Activated CD4-positive, alpha-beta T cell treated with anti-CD3 and anti-CD28 coated beads, Interleukin-2, amount 10 ng/mL, durations not matched to agents 7 days and 5 days (primary cell): ENCODE results near the gene C2orf92. TPM values are rescaled to one million over a fixed set of nuclear protein-coding genes. Genes with fewer than 3 reads are reported as not detected.
"Not testable (repeated sequence)": the region's sequence is repeated elsewhere in the genome, so short reads cannot be mapped to it uniquely, and the experiment has no call there.

Source experiments
- CTCF ChIA-PET: fragments of 350-600 bp; sonication (Branson Sonifier 250); formaldehyde crosslinking; loops from one replicate; lab custom pipeline; 2021; ENCODE audit warnings: antibody characterized with exemption; lab: Charles Lee
- POLR2A ChIA-PET: fragments of 350-600 bp; sonication (Branson Sonifier 250); formaldehyde crosslinking; loops from one replicate; lab custom pipeline; 2021; ENCODE audit warnings: antibody characterized with exemption; lab: Charles Lee
- DNase-seq: peaks from one replicate; pipeline ENCODE4 v3.0.0-alpha.2; 2020
- H3K27ac Mint-ChIP-seq: one replicate; pipeline ENCODE4 v1.8.0; 2021; ENCODE audit warnings: mild to moderate bottlenecking, moderate library complexity, mixed read lengths
- H3K27me3 Mint-ChIP-seq: one replicate; pipeline ENCODE4 v1.8.0; 2021; ENCODE audit warnings: mixed read lengths
- H3K36me3 Mint-ChIP-seq: one replicate; pipeline ENCODE4 v1.8.0; 2021; ENCODE audit warnings: low read depth, mixed read lengths
- H3K4me1 Mint-ChIP-seq: one replicate; pipeline ENCODE4 v1.8.0; 2021; ENCODE audit warnings: mixed read lengths
- H3K4me3 Mint-ChIP-seq: one replicate; pipeline ENCODE4 v1.8.0; 2021; ENCODE audit warnings: mild to moderate bottlenecking, moderate library complexity, mixed read lengths
- H3K9me3 Mint-ChIP-seq: one replicate; pipeline ENCODE4 v1.8.0; 2021; ENCODE audit warnings: mixed read lengths
- total RNA-seq, 2 experiments: library from RNA; stranded (reverse); gene quantifications; one replicate each; pipeline ENCODE4 v1.2.3, GENCODE V29; 2021

C2orf92 gene
- total RNA-seq: 1 to 10 TPM; 7.2 to 7.4 TPM

DNA sequence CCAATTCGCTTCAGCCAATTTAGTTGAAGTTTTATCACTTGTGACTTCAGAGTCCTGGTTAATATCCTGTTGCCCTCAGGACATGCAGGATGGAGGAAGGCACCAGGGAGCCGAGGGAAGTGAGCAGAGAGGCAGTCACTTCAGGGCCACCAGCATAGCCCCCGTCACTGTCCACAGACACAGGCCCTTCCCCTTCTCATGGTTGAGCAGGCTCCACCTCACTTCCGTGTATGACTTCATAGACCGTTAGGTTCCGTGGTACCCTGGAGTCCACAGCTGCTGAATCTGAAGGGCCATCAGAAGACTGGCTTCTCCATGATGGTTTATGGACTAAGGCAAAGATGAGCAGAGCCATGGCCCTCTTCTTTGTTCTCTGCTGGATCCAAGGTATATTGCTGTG is at the start of gene C2orf92:
Gene C2orf92, plus strand, starts transcription at position 266 of the 400 bp plus-strand sequence. Its CDS starts 76 bp downstream, at position 342.
- POLR2A ChIA-PET: no interaction called here
- DNase-seq: no peak
- peaks cover 21% of the 10 kb centered on the region for H3K4me1 Mint-ChIP-seq
- CTCF ChIA-PET: interaction anchor here (0.7 to 1.1 kb wide), 2 partner anchors 18 to 79 kb away, joined by 3 read pairs; no protein-coding TSS in a partner anchor
- no peaks in the 10 kb centered on the region for H3K9me3 Mint-ChIP-seq
- H3K27ac Mint-ChIP-seq: no peak within 1 kb of the TSS
- no peak within 1 kb of the TSS for H3K4me3 Mint-ChIP-seq
- no peaks in the 10 kb centered on the region for H3K36me3 Mint-ChIP-seq
- H3K27me3 Mint-ChIP-seq: no peaks in the 10 kb centered on the region

- H3K4me1 Mint-ChIP-seq, H3K4me3 Mint-ChIP-seq, CTCF ChIA-PET, H3K36me3 Mint-ChIP-seq, DNase-seq, POLR2A ChIA-PET, H3K9me3 Mint-ChIP-seq, H3K27ac Mint-ChIP-seq, H3K27me3 Mint-ChIP-seq: not testable (repeated sequence)
Observed at GRCh38 chr2:97620492-97620891, 49.0 kb upstream of the C2orf92 start.

GRCh38 chr2:97622976-97623375 is 46.5 kb upstream of the C2orf92 start:
- POLR2A ChIA-PET, DNase-seq: not testable (repeated sequence)

GRCh38 chr2:97625354-97626048 is 44.0 kb upstream of the C2orf92 start:
- H3K9me3 Mint-ChIP-seq, H3K36me3 Mint-ChIP-seq, H3K27me3 Mint-ChIP-seq, POLR2A ChIA-PET, DNase-seq, CTCF ChIA-PET, H3K27ac Mint-ChIP-seq, H3K4me1 Mint-ChIP-seq, H3K4me3 Mint-ChIP-seq: not testable (repeated sequence)

More at GRCh38 chr2:97622976-97623375, 46.5 kb upstream of the C2orf92 start:
- H3K4me3 Mint-ChIP-seq, H3K36me3 Mint-ChIP-seq, H3K4me1 Mint-ChIP-seq, H3K27ac Mint-ChIP-seq, H3K27me3 Mint-ChIP-seq, H3K9me3 Mint-ChIP-seq: not testable (repeated sequence)
- CTCF ChIA-PET: interaction anchor here (1.1 kb wide), 1 partner anchor 32 kb away, joined by 3 read pairs; no protein-coding TSS in a partner anchor

GRCh38 chr2:97626049-97626430 is 43.5 kb upstream of the C2orf92 start:
- POLR2A ChIA-PET, H3K9me3 Mint-ChIP-seq, H3K27me3 Mint-ChIP-seq, H3K4me1 Mint-ChIP-seq, H3K27ac Mint-ChIP-seq, DNase-seq, CTCF ChIA-PET, H3K36me3 Mint-ChIP-seq, H3K4me3 Mint-ChIP-seq: not testable (repeated sequence)

DNA sequence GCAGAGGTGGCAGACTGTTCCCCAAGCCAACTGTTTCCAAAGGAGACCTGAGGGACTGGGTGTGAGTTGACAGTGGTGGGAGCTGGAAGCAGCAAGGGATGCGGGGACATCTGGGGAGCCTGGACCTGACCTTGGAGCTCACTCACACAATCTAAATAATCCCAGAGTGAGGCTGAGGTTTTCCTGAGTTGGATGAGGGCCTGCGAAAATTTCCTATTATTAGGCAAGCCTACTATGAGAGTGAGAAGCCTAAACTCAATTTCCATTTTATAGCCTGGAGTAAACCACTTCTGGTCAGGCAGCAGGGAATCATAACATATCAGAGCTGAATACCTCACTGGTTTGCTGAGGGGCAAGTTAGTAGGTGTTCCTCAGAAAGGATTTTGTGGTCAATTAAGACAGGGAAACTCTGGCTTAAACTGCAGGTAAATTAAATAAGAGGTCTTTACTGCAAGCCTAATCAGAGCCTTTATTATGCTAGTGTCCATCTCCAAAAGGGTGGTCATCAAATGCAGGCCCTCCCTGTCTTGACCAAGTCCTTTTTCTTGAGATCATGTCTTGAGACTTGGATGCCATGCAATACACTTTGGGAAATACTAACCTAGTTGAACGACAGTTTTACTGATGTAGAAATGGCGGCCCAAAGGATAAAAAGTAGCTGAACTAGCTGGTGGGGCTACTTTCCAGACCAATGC is 25.3 kb upstream of the C2orf92 start:
- no peak overlapping the region for H3K27ac Mint-ChIP-seq
- peaks cover 20% of the 10 kb centered on the region for H3K4me1 Mint-ChIP-seq
- no peak overlapping the region for H3K4me3 Mint-ChIP-seq
- ChIA-PET CTCF (interaction anchor here (1.0 to 1.7 kb wide), 4 partner anchors 10 to 53 kb away, joined by 3 to 4 read pairs (median 3); no protein-coding TSS in a partner anchor), POLR2A (no interaction called here)
- H3K27me3 Mint-ChIP-seq: peaks cover 13% of the 10 kb centered on the region
- DNase-seq: no peak
- no peaks in the 10 kb centered on the region for H3K9me3 Mint-ChIP-seq
- peaks cover 19% of the 10 kb centered on the region for H3K36me3 Mint-ChIP-seq

GRCh38 chr2:97645112-97645694 is 24.3 kb upstream of the C2orf92 start:
- Mint-ChIP-seq H3K4me3 (peak overlapping the region; percentile 82), H3K4me1 (peaks cover 20% of the 10 kb centered on the region), H3K9me3 (no peaks in the 10 kb centered on the region), H3K27me3 (peaks cover 7% of the 10 kb centered on the region), H3K36me3 (peaks cover 26% of the 10 kb centered on the region), H3K27ac (peak overlapping the region; percentile 94)
- CTCF ChIA-PET: interaction anchor here (0.7 to 7.8 kb wide), 8 partner anchors 12 to 62 kb away, joined by 3 to 75 read pairs (median 4); partner anchors contain the start of gene ACTR1B
- DNase-seq: no peak
- POLR2A ChIA-PET: interaction anchor here (0.9 to 1.5 kb wide), 2 partner anchors 17 to 19 kb away, joined by 7 to 9 read pairs; partner anchors contain the start of gene ACTR1B

- CTCF ChIA-PET: interaction anchor here (0.7 to 7.8 kb wide), 7 partner anchors 11 to 62 kb away, joined by 3 to 75 read pairs (median 5); partner anchors contain the start of gene ACTR1B
- H3K4me1 Mint-ChIP-seq: peaks cover 20% of the 10 kb centered on the region
- POLR2A ChIA-PET: interaction anchor here (0.5 to 1.5 kb wide), 4 partner anchors 14 to 69 kb away, joined by 3 to 9 read pairs (median 6); partner anchors contain the start of gene ACTR1B
Observed at GRCh38 chr2:97645695-97646629, 23.6 kb upstream of the C2orf92 start, which contains the start of gene COX5B. Gene COX5B, plus strand, starts transcription at chr2:97646062. Its CDS starts 25 bp downstream, at chr2:97646087.

DNA sequence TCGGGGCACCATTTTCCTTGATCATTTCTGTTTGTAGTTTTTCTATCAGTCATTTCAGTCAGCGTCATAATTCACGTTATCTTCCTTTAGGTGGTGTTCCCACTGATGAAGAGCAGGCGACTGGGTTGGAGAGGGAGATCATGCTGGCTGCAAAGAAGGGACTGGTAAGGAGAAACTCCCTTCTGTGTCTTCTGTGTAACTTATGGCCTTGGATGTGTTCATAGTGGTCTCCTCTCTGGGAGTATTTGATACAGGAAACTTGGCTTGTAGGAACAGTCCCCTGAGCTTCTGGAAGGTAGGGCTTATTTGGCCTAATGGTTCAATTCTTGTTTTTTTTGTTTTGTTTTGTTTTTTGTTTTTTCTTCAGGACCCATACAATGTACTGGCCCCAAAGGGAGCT is 22.5 kb upstream of the C2orf92 start:
- H3K36me3 Mint-ChIP-seq: peaks cover 26% of the 10 kb centered on the region
- DNase-seq: no peak

More at GRCh38 chr2:97645695-97646629, 23.6 kb upstream of the C2orf92 start, which contains the start of gene COX5B:
- H3K9me3 Mint-ChIP-seq: no peaks in the 10 kb centered on the region
- peaks cover 26% of the 10 kb centered on the region for H3K36me3 Mint-ChIP-seq
- H3K27ac Mint-ChIP-seq: peak within 1 kb of the TSS; percentile 94
- H3K4me3 Mint-ChIP-seq: peak within 1 kb of the TSS; percentile 82
- peak; percentile 99 for DNase-seq
- peaks cover 5% of the 10 kb centered on the region for H3K27me3 Mint-ChIP-seq

GRCh38 chr2:97651114-97651513 is 18.4 kb upstream of the C2orf92 start:
- Mint-ChIP-seq H3K27me3 (no peaks in the 10 kb centered on the region), H3K9me3 (no peaks in the 10 kb centered on the region), H3K36me3 (peaks cover 52% of the 10 kb centered on the region), H3K4me1 (peaks cover 11% of the 10 kb centered on the region), H3K4me3 (no peak overlapping the region), H3K27ac (no peak overlapping the region)
- ChIA-PET CTCF (interaction anchor here (0.9 to 7.8 kb wide), 2 partner anchors 12 to 19 kb away, joined by 3 to 75 read pairs; partner anchors contain the start of genes ACTR1B and C2orf92), POLR2A (no interaction called here)
- no peak for DNase-seq

More for the DNA sequence above, 22.5 kb upstream of the C2orf92 start:
- POLR2A ChIA-PET: interaction anchor here (0.9 kb wide), 1 partner anchor 13 kb away, joined by 4 read pairs; no protein-coding TSS in a partner anchor
- CTCF ChIA-PET: interaction anchor here (0.6 to 7.8 kb wide), 4 partner anchors 14 to 56 kb away, joined by 3 to 75 read pairs (median 6); partner anchors contain the start of gene ACTR1B
- Mint-ChIP-seq H3K27me3 (peaks cover 3% of the 10 kb centered on the region), H3K4me1 (peaks cover 20% of the 10 kb centered on the region), H3K9me3 (no peaks in the 10 kb centered on the region), H3K4me3 (peak overlapping the region; percentile 82), H3K27ac (peak overlapping the region; percentile 94)

DNA sequence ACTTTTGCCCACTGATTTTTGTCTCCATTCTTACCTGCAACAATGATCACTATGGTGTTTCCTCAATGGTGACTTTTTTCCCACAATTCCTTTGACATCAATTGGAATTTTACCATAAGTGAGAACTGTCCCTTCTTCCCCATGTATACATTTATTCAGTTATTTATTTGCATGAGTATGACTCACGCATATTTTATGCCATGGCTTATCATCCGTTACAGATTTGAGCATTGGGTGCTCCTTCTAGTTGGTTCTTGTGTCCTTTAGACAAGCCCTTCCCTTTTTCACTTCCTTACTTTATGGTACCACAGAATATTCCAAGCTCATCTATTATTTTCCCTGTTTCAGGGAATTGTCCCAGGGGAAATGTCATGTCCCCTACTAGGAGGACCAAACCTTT is 16.0 kb upstream of the C2orf92 start:
- Mint-ChIP-seq H3K36me3 (peaks cover 51% of the 10 kb centered on the region), H3K27ac (no peak overlapping the region), H3K4me3 (no peak overlapping the region), H3K27me3 (no peaks in the 10 kb centered on the region), H3K9me3 (no peaks in the 10 kb centered on the region), H3K4me1 (no peaks in the 10 kb centered on the region)
- no peak for DNase-seq
- ChIA-PET CTCF (interaction anchor here (1.0 to 1.5 kb wide), 2 partner anchors 9 to 10 kb away, joined by 3 read pairs; no protein-coding TSS in a partner anchor), POLR2A (no interaction called here)
